Spinal cord (tissue), 10 donors: ENCODE measurements around the gene SPON2. TPM values are rescaled to one million over a fixed set of nuclear protein-coding genes. Genes with fewer than 3 reads are reported as not detected.

Experiments
- DNase-seq, 6 donors: peaks; one replicate each; pipeline versions ENCODE4 v3.0.0 to v3.0.0-alpha.2; 2013 to 2015; ENCODE audit warnings: low spot score in 6 of 6, low read depth in 4 of 6
- H3K27ac ChIP-seq: one replicate; pipeline ENCODE4 v1.5.1; 2013; ENCODE audit warnings: low read depth, low read length, control low read depth
- H3K27me3 ChIP-seq: one replicate; pipeline ENCODE4 v1.6.1; 2013; ENCODE audit warnings: low read length; ENCODE audit not compliant: control insufficient read depth, insufficient read depth
- H3K36me3 ChIP-seq: one replicate; pipeline ENCODE4 v1.6.1; 2013; ENCODE audit warnings: low read length; ENCODE audit not compliant: control insufficient read depth, insufficient read depth
- H3K4me1 ChIP-seq: one replicate; pipeline ENCODE4 v1.6.1; 2013; ENCODE audit warnings: low read length; ENCODE audit not compliant: control insufficient read depth, insufficient read depth
- H3K4me3 ChIP-seq: one replicate; pipeline ENCODE4 v1.5.1; 2013; ENCODE audit warnings: low read depth, low read length, control low read depth
- H3K9me3 ChIP-seq: one replicate; pipeline ENCODE4 v1.6.1; 2013; ENCODE audit warnings: low read length; ENCODE audit not compliant: control insufficient read depth, insufficient read depth
- WGBS: methylation state at CpG from one replicate; pipeline ENCODE4 v1.1.5; 2013; ENCODE audit warnings: missing lambda C conversion rate; ENCODE audit not compliant: insufficient coverage; 5-methylcytosine and 5-hydroxymethylcytosine counted together
- polyA plus RNA-seq, 2 donors: library from polyadenylated mRNA; unstranded; fragments of 120-200 nt; gene quantifications; one replicate each; pipeline ENCODE4 v1.2.1, GENCODE V29; 2013; ENCODE audit not compliant: insufficient read length in 2 of 2
- total RNA-seq, 2 donors: library from RNA; depleted of rRNA in 1 of 2; stranded (reverse); fragments of 120-200 nt in 1 of 2; fragments of >200 nt in 1 of 2; gene quantifications; one replicate each; pipeline versions ENCODE4 v1.2.3 to v1.2.4, GENCODE V29; 2013 to 2014
- donor health status: healthy.

Gene SPON2
- total and polyA plus RNA-seq, 4 donors = 10.6 to 29.5 (median 21.5) TPM

DNA sequence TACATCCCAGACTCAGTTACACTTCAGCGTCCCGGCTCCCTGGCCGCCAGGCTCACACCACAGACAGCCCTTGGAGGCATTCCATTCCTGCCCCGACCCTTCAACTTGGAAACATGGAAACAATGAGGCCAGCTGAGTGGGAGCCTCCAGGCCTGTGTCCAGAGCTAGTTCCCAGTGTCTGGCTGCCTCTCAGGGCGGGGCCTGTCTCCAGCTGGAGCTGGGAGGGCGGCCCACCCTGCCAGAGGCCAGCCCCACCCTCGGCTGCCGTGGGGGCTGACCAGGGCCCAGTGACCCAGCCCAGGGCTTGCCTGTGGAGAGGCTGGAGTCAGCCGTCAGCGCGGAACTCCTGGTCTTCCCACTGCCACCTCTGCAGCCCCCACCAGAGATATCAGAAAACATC, 37.4 kb upstream of the SPON2 start:
- WGBS = 29% methylated on average over 11 of the region's 11 CpGs
- Histone ChIP-seq H3K4me1 (peaks cover 63% of the 10 kb centered on the region), H3K9me3 (no peaks in the 10 kb centered on the region), H3K36me3 (peaks cover 97% of the 10 kb centered on the region), H3K27ac (peak overlapping the region; percentile 78), H3K27me3 (no peaks in the 10 kb centered on the region), H3K4me3 (no peak overlapping the region)
- peak in 4 of 6 donors; percentile 19 to 87 (median 44) for DNase-seq

DNA sequence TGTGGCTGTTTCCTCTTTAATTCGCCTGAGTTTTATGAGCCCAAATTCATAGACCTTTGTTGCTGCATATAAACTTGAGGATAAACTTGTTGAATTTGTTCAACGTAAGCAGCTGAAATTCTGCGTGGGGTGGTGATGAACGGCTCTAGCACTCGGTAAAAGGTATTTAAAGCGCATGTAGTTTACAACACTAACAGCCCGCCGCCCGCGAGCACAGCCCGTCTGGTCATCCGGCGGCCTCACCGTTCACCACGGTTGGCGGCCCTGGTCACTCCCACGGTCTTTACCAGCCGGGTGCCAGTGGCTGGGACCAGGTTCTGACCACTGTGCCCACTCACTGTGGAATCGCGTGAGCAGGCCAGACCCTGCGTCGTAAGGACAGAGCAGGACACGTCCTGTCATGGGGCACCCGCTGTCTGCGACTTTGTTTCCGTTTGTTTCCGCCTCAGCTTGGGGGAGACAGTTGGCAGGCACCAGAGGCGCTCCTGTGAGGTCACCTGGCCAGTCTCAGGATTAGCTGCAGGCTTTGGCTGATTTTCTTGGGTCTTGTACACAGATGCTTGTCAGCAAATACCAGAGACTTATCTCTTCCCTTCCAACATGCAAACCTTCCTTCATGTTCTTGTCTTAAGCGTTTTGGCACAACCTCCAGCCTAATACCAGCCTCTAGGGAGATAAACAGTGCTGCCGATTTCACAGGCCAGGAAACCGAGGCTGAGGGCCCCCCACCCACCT, 36.8 kb upstream of the SPON2 start:
- no peaks in the 10 kb centered on the region for H3K9me3 ChIP-seq
- peaks cover 93% of the 10 kb centered on the region for H3K36me3 ChIP-seq
- WGBS = 84% methylated on average over 31 of the region's 31 CpGs
- H3K4me3 ChIP-seq = no peak overlapping the region
- peaks cover 63% of the 10 kb centered on the region for H3K4me1 ChIP-seq
- H3K27ac ChIP-seq = peak overlapping the region; percentile 78
- DNase-seq = no peak
- no peaks in the 10 kb centered on the region for H3K27me3 ChIP-seq

DNA sequence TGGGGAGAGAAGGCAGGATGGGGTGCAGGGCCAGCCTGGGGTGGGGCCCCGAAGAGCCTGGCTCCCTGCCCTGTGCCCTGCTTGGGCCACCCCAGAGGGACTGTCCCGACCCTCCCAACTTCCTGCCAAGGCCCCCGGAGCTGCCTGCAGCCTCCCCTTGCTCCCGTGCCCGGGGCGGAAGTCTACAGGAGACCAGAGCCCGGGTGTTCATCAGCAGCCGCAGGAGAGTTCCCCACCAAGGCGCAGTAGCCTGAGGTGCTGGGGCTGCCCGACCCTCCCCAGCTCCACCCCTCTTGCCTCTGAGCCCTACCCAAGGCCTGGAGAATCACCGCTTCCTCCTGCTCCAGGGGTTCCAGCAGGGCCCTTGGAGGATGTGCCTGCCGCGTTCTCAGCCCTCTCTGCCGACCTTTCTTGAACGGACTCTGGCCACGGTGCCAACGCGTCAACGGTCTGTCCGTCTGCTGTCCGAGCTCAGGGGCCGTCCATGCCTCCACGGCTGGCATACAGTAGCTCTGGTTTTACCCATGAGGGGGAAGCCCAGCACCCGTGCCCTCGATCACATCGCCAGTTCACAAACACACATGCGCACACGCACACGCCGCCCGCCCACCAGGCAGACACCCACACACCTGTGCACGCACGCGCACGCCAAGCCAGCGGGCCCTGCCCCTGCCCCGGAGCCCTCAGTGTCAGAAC, 36.0 kb upstream of the SPON2 start:
- Histone ChIP-seq H3K27me3 (no peaks in the 10 kb centered on the region), H3K4me1 (peaks cover 63% of the 10 kb centered on the region), H3K36me3 (peaks cover 86% of the 10 kb centered on the region), H3K27ac (peak overlapping the region; percentile 61), H3K4me3 (no peak overlapping the region), H3K9me3 (no peaks in the 10 kb centered on the region)
- no peak for DNase-seq
- WGBS = 82% methylated on average over 36 of the region's 37 CpGs

DNA sequence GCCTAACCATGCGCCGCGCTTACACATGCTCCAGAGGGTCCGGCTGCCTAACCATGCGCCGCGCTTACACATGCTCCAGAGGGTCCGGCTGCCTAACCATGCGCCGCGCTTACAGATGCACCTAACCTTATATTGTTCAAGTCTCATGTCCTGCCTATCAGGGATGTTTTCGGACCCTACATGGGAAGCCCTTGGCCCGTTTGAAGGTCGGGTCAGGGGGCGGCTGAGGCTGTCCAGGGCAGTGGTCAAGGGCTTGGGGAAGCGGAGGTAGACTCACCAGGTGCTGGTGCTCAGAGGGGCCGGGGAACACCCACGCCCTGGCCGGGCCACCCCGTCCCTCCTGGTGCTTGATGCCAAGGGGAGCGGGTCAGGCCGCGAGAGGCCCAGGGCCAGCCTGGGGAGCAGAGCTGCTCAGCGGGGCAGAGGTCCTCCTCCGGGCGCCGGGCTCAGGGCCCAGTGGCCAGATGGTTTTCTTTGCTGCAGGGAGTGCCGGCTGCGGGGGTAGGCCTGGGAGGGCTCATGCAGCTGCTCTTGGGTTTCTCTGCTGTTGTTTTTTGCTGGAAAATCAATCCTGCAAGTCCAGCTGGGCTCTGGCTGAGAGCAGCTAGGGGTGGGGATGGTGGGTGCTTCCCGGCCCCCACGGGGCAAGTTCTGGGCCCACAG, 35.4 kb upstream of the SPON2 start:
- Histone ChIP-seq H3K27me3 (no peaks in the 10 kb centered on the region), H3K4me1 (peaks cover 62% of the 10 kb centered on the region), H3K27ac (peak overlapping the region; percentile 61), H3K36me3 (peaks cover 79% of the 10 kb centered on the region), H3K9me3 (no peaks in the 10 kb centered on the region), H3K4me3 (no peak overlapping the region)
- 68% methylated on average over 21 of the region's 31 CpGs for WGBS
- DNase-seq = peak in 1 of 6 donors; percentile 69

DNA sequence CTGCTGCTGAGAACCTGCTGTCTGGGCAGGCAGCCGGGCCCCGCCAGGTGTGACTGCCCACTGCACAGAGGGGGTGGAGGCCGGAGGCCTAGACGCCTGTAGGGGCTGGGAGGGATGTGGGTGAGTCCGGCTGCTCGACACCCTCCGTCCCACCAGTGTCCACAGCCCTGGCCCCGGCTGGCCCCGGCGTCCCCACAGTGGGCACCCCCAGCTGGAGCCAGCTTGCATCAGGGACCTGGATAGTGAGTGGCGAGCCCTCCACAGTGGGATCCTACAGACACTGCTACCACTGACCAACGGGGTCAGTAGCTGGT, 34.7 kb upstream of the SPON2 start:
- Histone ChIP-seq H3K9me3 (no peaks in the 10 kb centered on the region), H3K4me3 (no peak overlapping the region), H3K36me3 (peaks cover 73% of the 10 kb centered on the region), H3K4me1 (peaks cover 61% of the 10 kb centered on the region), H3K27me3 (no peaks in the 10 kb centered on the region), H3K27ac (no peak overlapping the region)
- DNase-seq = no peak
- whole genome bisulfite sequencing = 91% methylated on average over 7 of the region's 12 CpGs

DNA sequence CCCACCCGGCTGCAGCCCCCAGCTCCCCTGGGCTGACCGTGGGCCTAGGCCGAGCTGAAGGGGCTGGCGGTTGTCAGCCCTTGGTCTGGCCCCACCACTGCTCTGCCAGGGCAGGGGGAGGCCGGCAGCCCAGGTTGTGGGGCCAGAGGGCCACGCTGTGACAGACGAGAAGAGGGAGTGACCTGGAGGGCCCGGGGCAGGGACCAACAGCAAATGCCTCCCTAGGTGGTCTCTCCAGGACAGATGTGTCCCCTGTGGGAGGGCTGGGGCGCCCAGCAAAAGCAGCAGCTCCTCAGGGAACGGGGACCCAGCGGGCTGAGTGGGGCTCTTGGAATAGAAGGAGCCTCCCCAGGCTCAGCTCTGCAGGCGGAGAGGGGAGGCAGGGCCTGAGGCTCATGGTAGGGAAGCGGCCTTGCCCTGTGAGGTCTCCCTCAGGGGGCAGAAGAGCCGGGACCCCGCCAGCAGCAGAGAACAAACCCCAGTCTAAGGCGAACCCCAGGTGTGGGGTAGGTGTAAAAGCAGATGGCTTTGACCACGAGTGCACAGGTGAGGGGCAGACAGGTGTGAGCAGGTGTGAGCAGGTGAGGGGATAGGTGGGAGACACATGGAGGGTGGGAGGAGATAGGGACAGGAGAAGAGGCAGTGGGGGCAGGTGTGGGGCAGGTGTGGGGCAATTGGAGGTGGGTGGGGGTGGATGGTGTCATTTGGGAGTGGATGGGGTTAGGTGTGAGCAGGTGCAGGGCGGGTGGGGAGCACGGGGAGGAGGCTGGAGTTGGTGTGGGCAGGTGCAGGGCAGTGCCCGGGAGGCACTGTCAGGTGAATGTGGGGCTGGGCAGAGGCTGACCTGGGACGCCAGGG, 34.1 kb upstream of the SPON2 start:
- DNase-seq = no peak
- H3K4me1 ChIP-seq = peaks cover 57% of the 10 kb centered on the region

DNA sequence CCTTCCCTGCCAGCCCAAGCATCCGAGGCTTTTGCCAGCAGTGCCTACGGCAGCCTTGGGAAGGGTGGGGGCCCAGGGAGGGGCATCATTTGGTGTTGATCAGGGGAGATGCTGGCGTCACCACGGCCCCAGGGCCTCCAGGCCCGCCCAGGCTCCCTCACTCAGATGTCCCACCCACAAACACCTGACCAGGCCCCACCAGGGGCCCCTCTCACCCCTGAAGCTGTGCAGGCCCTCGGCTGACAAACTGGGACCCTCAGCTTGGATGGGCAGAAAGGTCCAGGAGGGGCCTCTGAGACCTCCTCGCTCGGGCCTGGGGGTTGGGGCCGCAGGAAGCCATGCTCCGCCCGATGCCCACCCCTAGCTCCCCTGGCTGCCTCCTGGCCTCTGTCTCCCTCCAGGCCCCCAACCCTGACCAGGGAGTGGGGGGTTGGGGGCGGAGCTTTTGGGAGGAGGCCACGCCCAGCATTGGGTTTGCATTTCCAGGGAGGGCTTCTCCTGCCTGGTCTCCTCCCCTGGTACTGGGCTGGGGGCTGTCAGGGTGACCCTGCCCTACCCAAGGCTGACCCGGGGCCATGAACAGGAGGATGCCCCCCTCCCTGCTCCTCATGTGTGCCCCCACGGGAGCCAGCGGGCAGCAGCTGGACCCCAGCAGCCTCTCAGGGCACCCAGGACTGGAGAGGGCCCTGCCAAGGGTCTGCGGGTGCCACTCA, 33.4 kb upstream of the SPON2 start:
- peaks cover 57% of the 10 kb centered on the region for H3K4me1 ChIP-seq
- DNase-seq = no peak
- H3K4me3 ChIP-seq = no peak overlapping the region
- peaks cover 62% of the 10 kb centered on the region for H3K36me3 ChIP-seq
- no peaks in the 10 kb centered on the region for H3K27me3 ChIP-seq
- WGBS = 86% methylated on average over 14 of the region's 17 CpGs
- H3K9me3 ChIP-seq = no peaks in the 10 kb centered on the region
- H3K27ac ChIP-seq = no peak overlapping the region

More for the DNA sequence above, 34.1 kb upstream of the SPON2 start:
- WGBS = 86% methylated on average over 21 of the region's 21 CpGs
- H3K36me3 ChIP-seq = peaks cover 69% of the 10 kb centered on the region
- no peak overlapping the region for H3K4me3 ChIP-seq
- H3K27me3 ChIP-seq = no peaks in the 10 kb centered on the region
- no peaks in the 10 kb centered on the region for H3K9me3 ChIP-seq
- H3K27ac ChIP-seq = no peak overlapping the region

DNA sequence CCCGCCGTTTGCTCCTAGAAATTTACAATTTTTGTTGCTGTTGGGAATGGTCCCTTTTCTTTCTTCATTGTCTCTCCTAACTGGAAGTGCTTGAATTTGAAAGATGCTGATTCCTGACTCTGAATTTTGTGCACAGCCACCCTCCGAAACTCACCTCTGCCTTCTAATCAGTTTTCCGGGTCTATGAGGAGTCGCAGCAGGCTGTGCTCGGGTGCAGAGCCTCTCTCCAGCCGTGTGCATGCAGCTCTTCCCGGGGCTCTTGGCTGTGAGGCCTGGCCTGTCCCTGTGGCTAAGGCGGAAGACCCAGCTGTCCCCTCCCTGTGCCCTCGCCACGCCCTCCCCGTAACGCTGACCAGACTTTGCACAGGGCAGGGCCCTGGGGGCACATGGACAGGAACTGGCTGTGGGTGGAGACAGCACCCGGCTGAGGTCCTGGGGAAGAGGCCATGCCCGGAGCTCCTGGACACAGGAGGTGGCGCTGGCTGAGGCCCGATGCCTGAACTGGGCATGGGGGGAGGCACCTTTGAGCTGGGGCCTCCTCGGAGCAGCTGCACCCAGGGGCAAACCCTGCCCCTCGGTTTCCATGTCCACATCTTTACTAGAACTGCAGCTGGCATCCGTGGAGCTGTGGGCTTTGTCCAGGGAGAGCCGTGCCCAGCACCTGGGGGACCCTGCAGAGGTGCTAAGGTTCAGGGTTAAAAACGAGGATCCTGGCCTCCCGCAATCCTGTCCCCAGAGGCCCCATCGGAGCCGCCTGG, 32.6 kb upstream of the SPON2 start:
- Histone ChIP-seq H3K4me1 (peaks cover 57% of the 10 kb centered on the region), H3K27ac (no peak overlapping the region), H3K9me3 (no peaks in the 10 kb centered on the region), H3K36me3 (peaks cover 57% of the 10 kb centered on the region), H3K4me3 (no peak overlapping the region), H3K27me3 (no peaks in the 10 kb centered on the region)
- DNase-seq = no peak
- WGBS = 77% methylated on average over 21 of the region's 25 CpGs
